HuH-7 (cell line): ENCODE measurements around the gene ADAMTS17.

Experiments
- DNase-seq: peaks from one replicate; pipeline ENCODE4 v3.0.0; 2011; ENCODE audit warnings: low spot score

ADAMTS17 gene

DNA sequence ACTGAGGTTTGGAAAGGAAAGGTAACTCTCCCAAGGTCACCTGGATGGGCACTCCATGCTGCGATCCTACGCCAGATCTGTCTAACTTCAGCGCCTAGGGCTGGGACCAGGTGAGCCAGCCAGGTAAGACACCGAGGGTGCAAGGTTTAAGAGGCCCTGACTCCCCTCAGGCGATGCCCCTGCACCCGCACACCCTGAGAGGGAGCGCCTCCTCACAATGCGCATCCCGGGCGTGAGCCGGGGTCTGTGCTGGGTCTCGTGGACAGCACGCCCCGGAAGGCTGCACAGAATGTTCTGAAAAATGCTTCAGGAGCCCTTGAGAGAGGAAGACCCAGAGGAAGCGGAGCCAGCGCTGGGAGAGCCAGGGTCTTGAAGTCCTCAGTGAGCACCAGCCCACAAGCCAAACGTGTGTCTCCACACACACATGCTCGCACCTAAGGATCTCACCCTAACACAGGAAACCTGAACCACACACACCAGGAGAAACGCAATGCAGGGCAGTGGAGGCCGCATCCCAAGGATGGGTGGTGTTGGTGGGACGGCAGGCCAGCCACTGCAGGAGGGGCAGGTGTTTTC lies 142.0 kb downstream of the ADAMTS17 start:
- no peak for DNase-seq

DNA sequence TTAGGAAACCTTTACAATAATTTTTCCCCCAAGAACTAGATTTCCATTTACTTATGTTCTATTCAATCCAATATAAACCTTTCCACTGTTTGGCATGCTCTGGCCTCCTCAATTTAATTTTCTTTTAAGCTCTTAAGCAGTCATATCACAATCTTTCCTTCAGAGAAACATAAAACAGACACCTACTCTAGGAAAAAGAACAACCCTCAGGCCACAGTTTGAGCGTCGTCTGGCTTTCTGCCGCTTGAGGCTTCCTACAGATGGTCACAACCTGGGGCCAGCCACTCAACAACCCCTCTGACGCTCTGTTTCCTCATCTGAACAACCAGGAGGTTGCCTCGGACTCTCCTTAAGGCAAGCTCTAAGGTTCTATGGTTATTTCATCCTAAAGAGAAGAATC lies 143.3 kb downstream of the ADAMTS17 start:
- no peak for DNase-seq

DNA sequence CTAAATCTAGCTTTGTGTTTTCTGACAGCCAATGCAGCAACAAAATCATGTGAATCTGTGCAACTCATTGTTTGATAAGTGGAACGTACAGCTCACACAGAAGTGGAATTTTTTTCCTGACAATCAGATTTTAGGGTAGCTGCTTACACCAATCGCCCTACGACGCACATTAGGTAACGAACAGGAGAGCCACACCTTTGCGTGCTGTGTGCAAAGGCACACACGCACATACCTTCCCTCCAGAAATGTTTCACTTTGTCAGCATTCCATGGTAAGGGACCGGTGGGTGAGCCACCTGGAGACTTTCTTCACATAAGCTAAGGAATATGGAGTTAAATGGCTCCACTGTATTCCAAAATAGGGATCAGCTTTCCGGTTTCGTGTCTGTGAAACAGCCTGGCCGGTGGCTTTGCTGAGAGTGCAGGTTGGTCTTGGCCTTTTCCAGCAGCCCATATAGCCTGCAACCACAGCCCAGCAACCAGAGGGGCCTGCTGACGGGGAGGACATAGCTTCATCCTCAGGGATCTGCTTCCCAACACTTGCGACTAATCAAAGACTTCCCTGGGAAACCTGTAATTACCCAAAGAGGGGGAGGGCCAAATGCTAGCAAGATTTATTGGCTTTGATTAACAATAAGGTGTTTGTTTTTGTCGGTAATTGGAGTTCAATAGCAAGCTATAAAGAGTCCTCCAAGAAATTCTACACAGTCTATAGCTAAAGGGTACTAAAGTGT lies 145.3 kb downstream of the ADAMTS17 start:
- no peak for DNase-seq

DNA sequence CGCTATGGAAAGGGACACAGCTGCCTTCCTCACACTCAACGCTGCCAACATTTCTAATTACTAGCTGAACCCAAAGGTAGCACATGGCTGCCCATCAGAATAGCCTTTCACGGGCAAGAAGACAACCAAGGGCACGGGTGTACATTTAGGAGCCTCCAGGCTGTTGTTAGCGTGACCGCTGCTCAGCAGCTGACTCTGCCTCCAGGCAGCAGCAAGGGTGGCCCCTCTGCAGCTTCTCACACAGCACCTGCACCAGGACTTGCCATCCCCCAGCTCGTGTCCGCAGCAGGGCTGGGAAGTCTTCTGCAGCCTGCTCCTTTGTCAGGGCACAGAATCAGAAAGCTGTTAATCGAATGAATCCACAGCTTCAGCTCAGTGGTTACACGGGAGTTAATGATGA lies 146.8 kb downstream of the ADAMTS17 start:
- DNase-seq, result no peak

DNA sequence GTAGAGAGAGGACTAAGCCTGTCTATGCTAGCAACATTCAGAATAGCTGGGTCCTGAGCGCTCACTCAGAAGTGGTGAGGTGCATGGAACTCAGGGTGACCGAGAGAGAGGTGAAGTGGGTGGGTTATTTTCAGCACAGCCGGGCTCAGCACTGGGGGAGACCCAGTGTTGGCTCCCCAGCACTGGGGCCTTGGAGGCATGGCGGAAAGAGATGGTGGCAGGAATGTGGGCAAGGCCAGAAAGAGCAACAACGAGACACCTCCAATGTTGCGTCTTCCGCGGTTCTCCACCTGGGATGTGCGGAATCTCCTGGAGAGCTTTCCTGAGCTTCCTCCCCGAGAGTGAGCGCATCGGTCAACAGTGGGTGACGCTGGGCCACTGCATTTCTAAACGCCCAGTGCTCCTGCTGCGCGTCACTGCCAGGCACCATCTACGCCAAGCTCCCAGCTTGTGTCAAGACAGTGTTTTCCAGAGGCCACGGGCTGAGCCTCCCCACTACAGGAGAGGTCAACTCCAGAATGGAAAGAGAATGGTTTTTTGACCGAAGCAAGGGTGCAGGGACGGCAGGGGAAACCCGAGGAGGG lies 148.4 kb downstream of the ADAMTS17 start:
- DNase-seq, result no peak

DNA sequence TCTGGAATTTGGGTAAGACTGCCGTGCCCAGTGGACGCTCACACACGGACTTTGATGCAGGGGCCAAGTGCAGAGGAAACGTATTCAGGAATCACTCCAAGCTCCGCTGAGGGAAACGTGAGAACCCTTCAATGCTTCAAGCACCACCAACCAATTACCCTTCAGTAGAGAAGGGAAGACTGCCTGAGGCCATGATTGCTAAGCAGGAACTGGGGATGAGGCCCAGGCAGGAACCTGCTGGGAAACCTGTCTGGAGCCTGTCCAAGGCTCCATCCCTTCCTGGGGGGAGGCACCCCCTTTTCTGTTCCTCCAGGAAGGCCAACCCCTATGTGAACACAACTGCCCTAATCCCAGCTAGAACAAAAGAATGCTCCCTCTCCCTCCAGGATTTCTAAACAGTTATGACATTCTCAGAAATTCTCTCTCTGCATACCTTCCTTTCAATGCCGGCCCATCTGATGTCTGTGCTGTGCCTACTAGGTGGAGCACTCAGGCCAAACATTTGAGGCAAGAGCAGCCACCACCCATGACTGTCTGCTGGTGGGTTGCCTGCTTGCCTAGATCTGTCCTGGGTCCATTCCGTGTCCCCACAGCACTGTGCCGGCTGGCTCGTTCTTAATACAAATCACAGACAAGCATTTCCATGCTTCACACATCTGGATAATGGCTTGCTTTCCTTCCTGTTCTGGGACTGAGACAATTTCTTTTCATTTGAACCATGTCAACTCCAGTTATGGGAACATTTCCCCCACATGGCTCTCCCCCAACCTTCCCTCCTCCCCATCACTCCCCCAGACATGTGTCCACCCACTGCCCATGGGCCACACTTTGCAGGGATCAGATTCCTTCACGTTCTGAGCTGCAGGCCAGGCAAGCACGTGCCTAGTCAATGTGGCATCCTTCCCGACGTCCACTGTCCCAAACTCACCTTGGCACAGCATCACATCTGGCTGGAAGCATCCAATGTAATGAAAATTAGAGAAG lies 149.4 kb downstream of the ADAMTS17 start:
- DNase-seq, result no peak

DNA sequence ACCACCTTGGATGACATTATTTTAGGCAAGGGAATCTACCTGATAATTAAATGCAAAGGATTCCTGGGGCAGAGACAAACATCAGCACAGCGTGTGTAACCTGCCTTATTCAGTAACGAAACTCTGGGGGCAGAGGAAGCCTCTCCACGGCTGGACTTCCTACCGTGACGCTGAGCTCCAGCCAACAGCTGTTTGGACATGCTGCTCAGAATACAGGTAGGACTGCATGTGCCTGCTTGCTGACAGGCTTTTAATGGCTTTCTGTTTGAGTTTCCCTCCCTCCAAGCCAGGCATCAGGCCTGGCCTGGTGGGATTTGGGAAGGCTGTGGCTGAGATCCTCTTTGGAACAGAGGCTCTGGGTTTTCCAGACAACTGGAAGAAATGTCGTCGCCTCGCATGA lies 150.6 kb downstream of the ADAMTS17 start:
- DNase-seq, result no peak

DNA sequence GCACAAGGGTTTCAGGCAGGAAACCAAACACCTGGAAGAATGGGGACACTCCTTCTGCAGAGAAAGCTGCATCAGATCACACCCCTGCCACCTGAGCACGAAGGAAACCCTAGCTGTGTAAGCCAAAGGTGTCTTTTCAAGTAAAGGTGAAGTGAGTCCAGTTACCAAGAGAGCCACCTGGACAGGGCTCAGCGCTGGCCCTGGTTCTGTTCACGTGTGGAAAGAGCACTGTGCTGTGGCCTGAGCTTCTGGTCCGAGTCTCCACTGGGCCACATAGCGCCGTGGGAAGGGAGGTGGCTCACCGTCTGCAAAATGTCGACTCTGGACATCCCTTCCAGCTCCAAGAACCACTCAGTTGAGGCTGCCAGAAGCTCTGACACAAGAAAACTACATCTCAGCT lies 151.1 kb downstream of the ADAMTS17 start:
- DNase-seq, result no peak

DNA sequence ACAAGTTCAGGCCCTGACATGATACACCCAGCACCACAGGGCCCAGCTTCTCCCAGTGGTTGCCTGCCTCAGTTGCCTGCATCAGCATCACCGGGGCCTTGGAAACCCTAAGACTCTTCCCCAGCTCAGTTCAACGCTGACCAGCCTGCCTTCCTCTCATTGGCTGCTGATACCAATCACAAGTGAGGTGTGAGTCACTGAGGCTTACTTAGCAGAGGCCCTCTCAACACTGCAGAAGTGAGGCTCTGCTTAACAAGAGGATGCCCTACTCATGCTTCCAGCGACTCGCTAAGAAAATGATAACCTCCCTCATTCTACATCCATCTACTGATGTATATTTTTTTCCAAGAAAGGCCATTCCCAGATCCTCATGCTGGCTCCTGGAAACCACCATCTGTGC lies 151.9 kb downstream of the ADAMTS17 start:
- DNase-seq, result no peak

DNA sequence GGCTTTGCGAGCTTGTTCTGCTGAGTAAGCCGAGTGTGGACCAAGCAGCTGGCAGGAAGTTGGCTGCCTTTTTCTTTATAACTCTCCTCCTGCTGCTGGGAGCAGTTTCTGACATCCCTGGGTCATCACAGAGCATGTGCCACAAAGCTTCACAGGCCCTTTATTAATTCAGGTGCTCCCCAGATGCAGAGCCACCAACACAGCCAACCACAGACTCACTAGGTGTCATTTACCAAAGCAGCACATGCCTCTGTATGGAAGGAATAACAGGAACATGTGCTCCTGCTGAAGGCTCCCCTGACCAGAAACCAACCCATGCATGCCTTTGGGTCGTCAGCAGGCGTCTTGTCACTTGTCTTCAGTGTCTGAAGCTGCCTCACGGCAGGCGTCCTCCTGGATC lies 152.5 kb downstream of the ADAMTS17 start:
- DNase-seq, result no peak

DNA sequence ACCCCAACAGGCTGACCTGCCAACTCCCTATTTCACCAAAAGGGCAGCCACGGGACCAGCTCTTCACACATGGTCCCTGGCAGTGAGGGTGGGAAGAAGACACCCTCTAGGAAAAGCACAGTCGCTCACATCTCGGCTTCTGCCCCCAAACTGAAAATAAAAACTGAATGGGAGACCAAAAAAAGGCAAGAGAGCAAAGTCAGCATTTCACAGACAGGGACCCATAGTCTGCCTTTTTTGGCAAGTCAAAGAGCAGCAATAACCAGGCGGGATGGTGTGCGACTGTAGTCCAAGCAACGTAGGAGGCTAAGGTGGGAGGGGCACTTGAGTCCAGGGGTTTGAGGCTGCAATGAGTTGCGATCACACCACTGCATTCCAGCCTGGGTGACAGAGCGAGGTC lies 154.1 kb downstream of the ADAMTS17 start:
- DNase-seq, result no peak

DNA sequence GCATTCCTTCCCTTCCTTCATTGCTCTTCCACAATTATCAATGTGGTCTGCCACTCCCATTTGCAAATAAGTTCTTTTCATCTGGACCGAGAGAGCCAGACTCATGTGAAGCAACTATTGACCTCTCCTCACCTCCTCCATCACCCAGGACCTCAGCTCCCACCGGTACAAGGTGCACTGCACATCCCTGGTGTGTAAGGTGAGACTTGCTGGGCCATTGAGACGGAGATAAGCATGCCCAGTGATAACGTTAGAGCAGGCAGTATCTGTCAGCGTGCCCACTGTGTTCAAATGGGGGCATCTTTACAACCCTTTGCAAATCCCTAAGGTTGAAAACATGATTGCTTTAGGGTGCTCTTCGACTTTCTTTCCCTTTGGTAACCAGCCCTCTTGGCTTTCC lies 154.8 kb downstream of the ADAMTS17 start:
- DNase-seq, result no peak

DNA sequence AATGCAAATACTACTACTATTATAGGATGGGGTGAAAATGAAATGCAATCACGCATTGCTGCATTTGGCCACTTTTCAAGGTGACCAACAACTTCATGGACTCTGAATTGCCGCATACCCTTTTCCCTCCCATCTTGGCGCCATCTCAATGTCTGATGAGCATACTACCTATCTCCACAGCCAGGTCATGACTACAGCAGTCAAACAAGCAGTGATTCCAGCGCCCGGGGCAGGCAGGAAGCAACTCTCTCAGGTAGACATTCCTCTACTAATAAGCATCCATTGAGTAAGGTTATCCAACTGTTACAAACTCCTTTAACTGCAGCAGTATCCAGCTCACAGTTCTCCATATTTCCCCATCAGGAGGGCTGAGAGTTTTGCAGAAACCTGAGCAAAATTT lies 155.4 kb downstream of the ADAMTS17 start:
- DNase-seq, result no peak

DNA sequence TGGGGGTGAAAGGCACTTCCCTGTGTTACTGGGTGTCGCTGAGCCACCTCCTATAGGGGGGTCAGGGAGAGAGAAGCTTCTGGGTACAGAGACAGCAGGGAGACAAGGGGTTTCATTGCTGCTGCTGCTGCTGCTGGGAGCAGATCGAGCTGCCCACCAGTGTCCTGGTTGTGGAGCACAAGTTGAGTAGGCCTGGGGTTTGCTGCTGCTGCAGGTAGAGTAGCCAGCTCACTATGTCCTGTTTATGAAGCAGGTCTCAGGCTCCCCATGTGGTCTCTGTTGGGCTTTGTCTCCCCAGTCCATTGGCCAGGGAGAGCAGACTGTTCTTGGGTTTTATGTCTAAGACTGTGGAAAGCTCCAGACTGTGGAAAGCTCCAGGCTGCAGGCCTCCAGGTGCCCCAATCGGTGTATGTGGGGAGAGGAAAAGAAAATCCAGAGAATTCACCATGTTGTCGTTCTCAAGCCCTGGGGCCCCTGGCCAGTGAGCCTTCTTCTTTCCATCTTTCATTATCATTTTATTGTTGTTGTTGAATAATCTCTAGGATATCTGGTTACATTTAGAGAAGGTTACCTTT lies 157.8 kb downstream of the ADAMTS17 start:
- DNase-seq, result no peak

DNA sequence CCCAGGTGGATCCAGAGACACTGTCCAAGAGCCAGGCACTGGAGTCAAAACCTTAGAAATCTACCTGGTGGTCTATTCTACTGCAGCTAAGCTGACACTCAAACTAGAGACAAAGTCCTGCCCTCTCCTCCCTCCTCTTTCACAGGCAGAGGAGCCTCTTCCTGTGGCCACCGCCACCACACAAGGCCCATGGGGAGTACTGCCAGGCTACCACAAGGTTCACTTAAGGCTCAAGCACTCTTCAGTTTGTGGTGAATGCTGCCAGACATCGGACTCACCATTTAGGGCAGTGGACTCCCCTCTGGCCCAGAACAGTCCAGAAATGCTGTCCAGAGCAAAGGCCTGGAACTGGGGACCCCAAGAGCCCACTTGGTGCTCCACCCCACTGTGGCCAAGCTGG lies 160.9 kb downstream of the ADAMTS17 start:
- no peak for DNase-seq

DNA sequence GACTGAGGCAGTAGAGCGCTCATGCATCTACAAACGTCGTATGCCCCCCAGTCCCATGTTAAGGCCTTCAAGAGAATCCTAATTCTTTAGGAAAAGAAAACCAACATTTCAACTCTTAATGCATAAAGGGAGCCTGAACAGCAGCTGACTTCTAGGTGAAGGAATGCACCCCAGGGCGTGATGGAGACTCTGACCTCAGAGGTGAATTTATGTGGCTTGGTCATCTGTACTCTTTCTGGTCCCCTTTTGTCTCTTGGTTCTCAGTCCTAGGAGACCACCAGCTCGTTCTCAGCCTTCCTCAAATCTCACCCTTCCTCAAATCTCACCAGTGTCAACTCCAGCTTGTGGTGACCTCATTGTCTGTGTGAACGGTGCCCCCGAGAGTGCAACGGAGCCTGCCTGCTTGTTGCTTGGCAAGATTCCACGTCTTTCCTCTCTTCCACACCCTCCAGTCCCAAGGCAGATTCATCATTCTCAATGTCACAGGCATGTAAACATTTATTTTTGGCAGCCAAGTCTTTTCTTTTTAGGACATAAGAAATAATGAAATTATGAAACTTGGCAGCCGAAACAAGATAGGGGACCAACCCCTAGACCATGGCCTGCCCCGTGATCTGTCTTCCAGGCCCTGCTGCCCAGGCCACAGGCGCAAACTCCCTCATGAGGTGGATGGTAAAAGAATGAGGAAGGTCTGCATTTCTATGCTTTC lies 166.2 kb downstream of the ADAMTS17 start:
- no peak for DNase-seq

DNA sequence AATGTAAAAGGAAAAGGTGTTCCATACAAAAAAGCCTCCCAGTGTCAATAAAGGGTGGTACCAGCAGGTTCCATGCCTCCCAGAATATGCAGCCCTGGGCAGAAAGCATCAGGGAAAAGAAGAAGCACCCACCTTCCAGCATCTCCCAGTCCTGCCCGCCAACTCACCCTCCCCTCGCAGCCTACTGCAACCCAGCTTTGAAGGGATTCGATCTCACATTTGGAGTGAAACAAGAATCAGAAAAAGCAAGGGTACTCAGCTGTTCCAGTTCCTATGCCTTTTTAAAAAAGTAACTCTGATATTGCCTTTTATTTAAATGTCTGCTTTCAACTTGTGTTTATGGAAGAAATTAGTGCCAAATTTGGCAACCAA lies 166.9 kb downstream of the ADAMTS17 start:
- no peak for DNase-seq

DNA sequence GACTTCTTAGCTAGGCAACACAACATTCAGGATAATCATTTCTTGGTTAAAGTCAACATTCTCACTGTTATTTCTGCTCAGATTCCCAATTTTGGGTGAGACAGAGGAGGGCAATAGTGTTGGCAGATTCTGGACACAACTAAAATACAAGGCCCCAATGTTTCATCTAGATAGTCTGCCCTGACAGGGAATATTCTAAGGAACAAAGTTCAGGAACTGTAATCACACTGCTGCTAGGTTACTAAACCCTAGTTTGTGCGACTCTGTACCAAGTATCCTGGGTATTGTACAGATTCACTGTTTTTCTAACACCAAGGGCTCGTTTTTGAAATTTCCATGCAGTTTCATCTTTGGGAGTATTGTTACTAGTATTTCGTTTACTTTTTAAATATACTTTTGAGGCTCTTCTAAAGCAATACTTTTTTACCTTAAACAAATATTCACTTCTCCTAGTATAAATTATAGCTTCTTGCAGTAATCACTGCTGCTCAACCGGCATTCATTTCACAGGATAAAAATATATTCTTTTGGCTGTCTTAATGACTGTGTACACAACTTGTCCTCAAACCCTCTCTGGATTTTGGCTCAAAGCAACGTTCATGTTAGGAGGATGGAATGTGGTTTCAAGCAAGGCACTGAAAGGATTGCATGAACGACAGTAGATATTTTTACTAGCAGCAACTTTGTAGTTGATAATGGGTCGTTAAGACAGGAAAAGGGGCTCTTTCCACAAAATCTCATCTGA lies 167.4 kb downstream of the ADAMTS17 start:
- no peak for DNase-seq

DNA sequence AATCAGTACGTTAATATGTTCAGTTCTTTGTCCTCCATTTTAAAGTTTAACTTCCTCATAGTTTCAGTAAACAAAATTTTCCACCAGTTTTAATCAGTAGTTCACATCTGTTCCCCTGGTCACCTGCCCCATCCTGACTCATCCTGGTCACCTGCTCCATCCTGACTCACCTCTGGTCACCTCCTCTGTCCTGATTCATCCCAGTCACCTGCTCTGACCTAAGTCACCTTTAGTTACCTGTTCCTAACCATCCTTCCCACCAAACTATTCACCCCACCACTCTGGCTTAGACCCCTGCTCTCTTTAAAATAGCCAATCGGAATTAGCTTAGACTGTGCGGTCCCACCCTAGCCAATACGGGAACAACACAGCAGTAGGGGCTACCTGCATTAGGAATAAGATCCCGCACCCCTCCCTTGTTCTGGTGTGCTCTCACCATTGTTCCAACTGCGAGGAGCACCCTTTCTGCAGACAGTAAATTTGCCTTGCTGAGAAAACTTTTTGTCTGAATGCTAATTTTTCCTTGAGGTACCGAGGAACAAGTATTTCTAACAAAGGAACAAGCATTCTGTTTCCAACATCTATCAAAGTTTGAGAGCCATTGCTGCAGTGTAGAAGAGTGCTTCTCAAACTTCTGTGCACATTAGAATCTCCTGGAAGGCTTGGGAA lies 169.3 kb downstream of the ADAMTS17 start:
- no peak for DNase-seq

DNA sequence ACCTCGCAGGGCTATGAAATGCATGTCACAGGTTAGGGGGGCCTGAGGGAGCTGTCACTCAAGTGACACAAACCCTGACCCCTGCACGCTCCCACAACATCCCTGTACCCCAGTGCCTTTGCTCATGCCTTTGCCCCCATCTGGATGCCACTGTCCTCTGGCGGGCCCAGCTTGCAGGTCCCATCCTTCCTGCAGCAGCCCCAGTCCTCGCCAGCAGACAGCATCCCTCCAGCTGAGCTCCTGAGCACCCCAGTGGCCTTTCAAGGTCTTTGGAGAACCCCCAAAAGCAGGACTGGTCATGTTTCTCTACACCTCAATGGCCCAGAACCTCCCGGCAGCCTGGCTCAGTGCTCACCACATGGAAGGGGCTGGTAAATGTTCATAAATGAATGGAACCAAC lies 170.4 kb downstream of the ADAMTS17 start:
- no peak for DNase-seq
